ENCODE data around the gene OTUB2. TPM values are rescaled to one million over a fixed set of nuclear protein-coding genes. Genes with fewer than 3 reads are reported as not detected.

The OTUB2 gene
- polyA plus RNA-seq, 3 donors, result 0.25 to 0.95 (median 0.28) TPM

DNA sequence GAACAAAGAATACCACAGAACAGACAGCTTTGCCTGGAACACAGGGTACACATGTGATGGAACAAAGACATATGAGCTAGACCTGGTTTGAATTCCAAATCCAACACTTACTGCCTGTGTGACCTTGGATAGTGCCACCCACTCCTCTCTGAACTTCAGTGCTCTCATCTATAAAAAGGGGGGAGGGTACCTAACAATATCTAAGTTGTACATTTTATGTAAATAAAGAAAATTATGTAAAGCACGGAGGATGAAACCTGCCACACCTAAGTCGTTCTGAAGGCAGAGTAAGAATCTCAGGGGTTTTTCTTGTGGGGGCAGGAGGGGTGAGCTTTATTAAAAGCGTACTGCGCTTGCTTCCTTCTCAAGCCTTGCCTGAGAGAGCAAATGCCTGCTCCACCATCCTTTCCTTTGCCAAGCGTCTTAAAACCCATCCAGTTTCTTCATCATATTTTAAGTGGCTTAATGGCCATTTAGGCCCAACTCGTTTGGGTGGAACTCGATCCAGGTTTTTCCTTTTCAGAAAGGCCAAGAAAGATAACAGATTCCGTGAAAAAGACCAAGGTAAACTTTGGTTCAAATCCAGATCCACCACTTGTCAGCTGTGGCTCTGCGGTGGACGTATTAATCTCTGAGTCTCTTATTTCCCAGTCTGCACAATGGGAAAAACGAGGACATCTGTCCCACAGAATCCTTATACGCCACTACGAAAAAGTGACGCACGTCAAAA, 53.9 kb downstream of the OTUB2 start:
- Histone ChIP-seq H3K36me3 (replicated peaks in 1 of 2; ENCODE audit: control insufficient read depth in 1 of 2, insufficient read depth in 2 of 2, low read length in 2 of 2) (peaks cover 12 to 28% of the 10 kb centered on the region in 2 donors), H3K27me3 (ENCODE audit: control insufficient read depth in 2 of 2, insufficient read depth in 2 of 2, low read length in 2 of 2) (no peaks in the 10 kb centered on the region), H3K4me2 (replicated peaks; ENCODE audit: extremely low read depth, low read length, poor library complexity, severe bottlenecking) (peak overlapping the region; percentile 97), H3K9ac (ENCODE audit: insufficient read depth, low read length, poor library complexity, severe bottlenecking) (peak overlapping the region; percentile 90), H4K20me1 (ENCODE audit: insufficient read depth, low read length) (peaks cover 52% of the 10 kb centered on the region), H3K27ac (ENCODE audit: low read depth in 1 of 2, low read length in 2 of 2) (peak overlapping the region; percentile 81 to 87), H2AFZ (ENCODE audit: insufficient read depth, low read depth, low read length, poor library complexity, severe bottlenecking) (peak overlapping the region; percentile 86), H3K4me3 (replicated peaks in 1 of 3; ENCODE audit: low read depth in 2 of 3, low read length in 3 of 3) (peak overlapping the region; percentile 81 to 93 (median 83)), H3K4me1 (ENCODE audit: control insufficient read depth in 1 of 2, insufficient read depth in 2 of 2, low read length in 2 of 2) (peaks cover 31 to 44% of the 10 kb centered on the region in 2 donors), H3K79me2 (ENCODE audit: insufficient read depth, low read length) (peaks cover 69% of the 10 kb centered on the region), H3K9me3 (replicated peaks in 1 of 2; ENCODE audit: control insufficient read depth in 1 of 2, insufficient read depth in 1 of 2, low read length in 2 of 2) (peaks cover 0 to under 1% of the 10 kb centered on the region in 2 donors)
- Mint-ChIP-seq H3K4me1 (peaks cover 45% of the 10 kb centered on the region), H3K4me3 (peak overlapping the region; percentile 100), H3K27ac (peak overlapping the region; percentile 91 to 99 (median 96)), H3K36me3 (peaks cover 23 to 35% of the 10 kb centered on the region in 2 donors), H3K9me3 (peaks cover 4 to 10% (median 7%) of the 10 kb centered on the region in 7 donors), H3K27me3 (ENCODE audit: low read depth in 3 of 3) (peaks cover 0 to 2% (median 0%) of the 10 kb centered on the region in 3 donors)
- 2% methylated on average over 11 of the region's 15 CpGs for WGBS (ENCODE audit: insufficient coverage)
- intact Hi-C loops (cut with micrococcal nuclease), result loop anchor here (5.0 kb wide), 2 partner anchors 53 to 97 kb away; partner anchors contain the start of gene OTUB2 (in 1 of the 2)
- peak; percentile 13 to 30 (median 22) for DNase-seq
- TF ChIP-seq, protein P1, sequence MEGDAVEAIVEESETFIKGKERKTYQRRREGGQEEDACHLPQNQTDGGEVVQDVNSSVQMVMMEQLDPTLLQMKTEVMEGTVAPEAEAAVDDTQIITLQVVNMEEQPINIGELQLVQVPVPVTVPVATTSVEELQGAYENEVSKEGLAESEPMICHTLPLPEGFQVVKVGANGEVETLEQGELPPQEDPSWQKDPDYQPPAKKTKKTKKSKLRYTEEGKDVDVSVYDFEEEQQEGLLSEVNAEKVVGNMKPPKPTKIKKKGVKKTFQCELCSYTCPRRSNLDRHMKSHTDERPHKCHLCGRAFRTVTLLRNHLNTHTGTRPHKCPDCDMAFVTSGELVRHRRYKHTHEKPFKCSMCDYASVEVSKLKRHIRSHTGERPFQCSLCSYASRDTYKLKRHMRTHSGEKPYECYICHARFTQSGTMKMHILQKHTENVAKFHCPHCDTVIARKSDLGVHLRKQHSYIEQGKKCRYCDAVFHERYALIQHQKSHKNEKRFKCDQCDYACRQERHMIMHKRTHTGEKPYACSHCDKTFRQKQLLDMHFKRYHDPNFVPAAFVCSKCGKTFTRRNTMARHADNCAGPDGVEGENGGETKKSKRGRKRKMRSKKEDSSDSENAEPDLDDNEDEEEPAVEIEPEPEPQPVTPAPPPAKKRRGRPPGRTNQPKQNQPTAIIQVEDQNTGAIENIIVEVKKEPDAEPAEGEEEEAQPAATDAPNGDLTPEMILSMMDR (IDR thresholded peaks at IDR 0.05), result no peak

DNA sequence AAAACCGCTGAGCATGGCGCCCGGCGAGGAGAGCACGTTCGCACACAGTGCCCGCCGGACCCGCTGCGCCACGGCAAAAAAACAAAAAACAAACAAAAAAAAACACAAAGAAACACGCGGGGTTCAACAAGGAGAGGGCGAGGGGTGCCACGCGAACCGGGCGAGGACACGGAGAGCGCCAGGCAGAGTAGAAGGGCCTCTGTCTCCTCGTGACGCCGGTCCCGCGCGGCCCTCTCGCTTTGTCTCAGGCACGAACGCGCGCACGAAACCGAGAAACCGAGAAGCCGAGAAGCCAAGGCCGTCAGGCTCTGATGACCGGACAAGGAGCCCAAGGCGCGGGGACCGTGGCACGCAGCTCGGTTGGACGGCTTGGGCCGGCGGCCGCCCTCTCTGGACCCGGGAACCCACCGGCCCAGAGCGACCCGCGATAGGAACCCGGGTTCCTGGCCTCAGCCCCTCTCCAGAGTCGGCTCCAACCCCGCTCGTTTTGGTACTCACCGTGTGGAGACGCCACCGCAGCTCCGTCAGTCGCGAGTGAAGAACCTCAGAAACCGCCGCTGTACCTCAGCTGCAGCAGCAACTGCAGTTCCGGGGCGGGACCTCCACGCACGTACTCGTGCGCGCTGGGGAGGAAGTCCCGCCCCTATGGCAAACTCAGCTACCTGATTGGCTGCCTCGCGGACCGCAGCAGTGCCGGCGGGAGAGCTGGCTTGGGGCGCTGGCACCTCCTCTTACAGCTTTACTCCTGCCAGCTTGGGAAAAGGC, 54.7 kb downstream of the OTUB2 start, which contains the start of the genes DDX24 and IFI27L1:
Gene DDX24, minus strand, starts transcription at position 582 of the 765 bp plus-strand sequence. CDS start 1,460 bp downstream, outside the sequence.
Gene IFI27L1, plus strand, starts transcription at position 690 of the 765 bp plus-strand sequence. CDS start 15,628 bp downstream, outside the sequence.
- DNase-seq, result peak; percentile 92 to 94 (median 93)
- H3K4me1 Mint-ChIP-seq, result peaks cover 41% of the 10 kb centered on the region
- intact Hi-C loops (cut with micrococcal nuclease), result loop anchor here in 1 of 2 donors (5.0 kb wide), 1 partner anchor 54 kb away; the partner anchor contains the start of gene OTUB2

More for the DNA sequence above, 54.7 kb downstream of the OTUB2 start, which contains the start of the genes DDX24 and IFI27L1:
- H3K9me3 Mint-ChIP-seq, result peaks cover 0 to 3% (median 0%) of the 10 kb centered on the region in 7 donors
- H4K20me1 ChIP-seq (ENCODE audit: insufficient read depth, low read length), result peaks cover 45% of the 10 kb centered on the region
- no peaks in the 10 kb centered on the region for H3K9me3 ChIP-seq (replicated peaks in 1 of 2; ENCODE audit: control insufficient read depth in 1 of 2, insufficient read depth in 1 of 2, low read length in 2 of 2)
- under 1% methylated on average over 77 of the region's 77 CpGs for WGBS (ENCODE audit: insufficient coverage)
- no peaks in the 10 kb centered on the region for H3K27me3 ChIP-seq (ENCODE audit: control insufficient read depth in 2 of 2, insufficient read depth in 2 of 2, low read length in 2 of 2)
- H3K79me2 ChIP-seq (ENCODE audit: insufficient read depth, low read length), result peaks cover 61% of the 10 kb centered on the region
- H3K27ac ChIP-seq (ENCODE audit: low read depth in 1 of 2, low read length in 2 of 2), result peak within 1 kb of the TSS; percentile 81 to 87
- H2AFZ ChIP-seq (ENCODE audit: insufficient read depth, low read depth, low read length, poor library complexity, severe bottlenecking), result peak within 1 kb of the TSS; percentile 86
- peak within 1 kb of the TSS; percentile 100 for H3K4me3 Mint-ChIP-seq
- H3K9ac ChIP-seq (ENCODE audit: insufficient read depth, low read length, poor library complexity, severe bottlenecking), result peak within 1 kb of the TSS; percentile 90
- peak within 1 kb of the TSS; percentile 97 for H3K4me2 ChIP-seq (replicated peaks; ENCODE audit: extremely low read depth, low read length, poor library complexity, severe bottlenecking)
- peak within 1 kb of the TSS; percentile 91 to 99 (median 96) for H3K27ac Mint-ChIP-seq
- peaks cover 31 to 44% of the 10 kb centered on the region in 2 donors for H3K4me1 ChIP-seq (ENCODE audit: control insufficient read depth in 1 of 2, insufficient read depth in 2 of 2, low read length in 2 of 2)
- peaks cover 17 to 29% of the 10 kb centered on the region in 2 donors for H3K36me3 Mint-ChIP-seq
- peaks cover 11 to 24% of the 10 kb centered on the region in 2 donors for H3K36me3 ChIP-seq (replicated peaks in 1 of 2; ENCODE audit: control insufficient read depth in 1 of 2, insufficient read depth in 2 of 2, low read length in 2 of 2)
- TF ChIP-seq, protein P1 (IDR thresholded peaks at IDR 0.05), result no peak
- peaks cover 0 to 2% (median 0%) of the 10 kb centered on the region in 3 donors for H3K27me3 Mint-ChIP-seq (ENCODE audit: low read depth in 3 of 3)
- peak within 1 kb of the TSS; percentile 81 to 93 (median 83) for H3K4me3 ChIP-seq (replicated peaks in 1 of 3; ENCODE audit: low read depth in 2 of 3, low read length in 3 of 3)

Data from CD14-positive monocyte (primary cell).